RWPE2 (cell line): ENCODE data around the gene NAPSA.

Experiments used
- ATAC-seq: fragments of 200-7000 bp; cut with Tn5 transposase; 3 replicates; pipeline ENCODE4 v1.9.1; 2021; ENCODE audit warnings: low read depth
- DNase-seq: peaks from one replicate; pipeline ENCODE4 v3.0.0-alpha.2; 2020; ENCODE audit warnings: low spot score
- H3K27ac ChIP-seq: fragments of 450-650 bp; 2 replicates; pipeline ENCODE4 v1.5.1; 2017; ENCODE audit warnings: mild to moderate bottlenecking; ENCODE audit not compliant: poor library complexity, severe bottlenecking
- H3K27me3 ChIP-seq: fragments of 250-450 bp; sonication (Bioruptor Pico); 2 replicates; pipeline ENCODE4 v1.5.1; 2021; ENCODE audit warnings: mild to moderate bottlenecking, moderate library complexity; ENCODE audit not compliant: insufficient read depth, poor library complexity, severe bottlenecking
- H3K36me3 ChIP-seq: fragments of 250-450 bp; sonication (Bioruptor Pico); 2 replicates; pipeline ENCODE4 v1.5.1; 2020; ENCODE audit warnings: low read depth, mild to moderate bottlenecking, moderate library complexity
- H3K4me1 ChIP-seq: fragments of 250-450 bp; sonication (Bioruptor Pico); 2 replicates; pipeline ENCODE4 v1.5.1; 2021; ENCODE audit warnings: mild to moderate bottlenecking, moderate library complexity; ENCODE audit not compliant: insufficient read depth, poor library complexity, severe bottlenecking
- H3K4me3 ChIP-seq: fragments of 250-450 bp; sonication (Bioruptor Pico); 2 replicates; pipeline ENCODE4 v1.5.1; 2021; ENCODE audit warnings: mild to moderate bottlenecking, moderate library complexity; ENCODE audit not compliant: severe bottlenecking
- H3K9me3 ChIP-seq: fragments of 250-450 bp; sonication (Bioruptor Pico); 2 replicates; pipeline ENCODE4 v1.5.1; 2021; ENCODE audit warnings: mild to moderate bottlenecking, moderate library complexity; ENCODE audit not compliant: severe bottlenecking
- TF ChIP-seq, protein P1 (sequence below): fragments of 450-650 bp; IDR thresholded peaks from one replicate; pipeline ENCODE4 v1.5.1; 2017; ENCODE audit warnings: mild to moderate bottlenecking, moderate library complexity; ENCODE audit not compliant: poor library complexity, severe bottlenecking

Gene NAPSA

DNA sequence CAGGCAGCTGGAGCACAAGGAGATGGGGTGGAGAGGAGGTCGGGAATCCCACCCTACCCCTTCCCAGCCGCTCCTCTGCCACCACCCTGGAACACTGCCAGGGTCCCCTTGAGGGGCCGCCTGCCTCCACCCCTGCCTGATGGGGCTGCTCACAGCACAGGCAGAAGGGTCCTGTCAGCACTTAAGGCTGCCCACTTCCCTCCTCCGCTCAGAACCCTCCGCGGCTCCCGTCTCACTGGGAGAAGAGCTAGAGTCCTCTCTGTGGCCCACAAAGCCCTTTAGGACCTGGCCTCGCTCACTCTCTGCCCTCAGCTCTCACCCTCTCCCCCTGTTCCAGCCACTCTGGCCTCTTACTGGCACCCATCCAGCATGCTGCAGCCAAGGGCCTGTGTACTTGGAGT lies 15.3 kb upstream of the NAPSA start:
- Histone ChIP-seq H3K4me3 (no peak overlapping the region), H3K4me1 (no peaks in the 10 kb centered on the region), H3K27me3 (no peaks in the 10 kb centered on the region), H3K36me3 (peaks cover 25% of the 10 kb centered on the region), H3K9me3 (no peaks in the 10 kb centered on the region), H3K27ac (no peak overlapping the region)
- TF ChIP-seq, protein P1, sequence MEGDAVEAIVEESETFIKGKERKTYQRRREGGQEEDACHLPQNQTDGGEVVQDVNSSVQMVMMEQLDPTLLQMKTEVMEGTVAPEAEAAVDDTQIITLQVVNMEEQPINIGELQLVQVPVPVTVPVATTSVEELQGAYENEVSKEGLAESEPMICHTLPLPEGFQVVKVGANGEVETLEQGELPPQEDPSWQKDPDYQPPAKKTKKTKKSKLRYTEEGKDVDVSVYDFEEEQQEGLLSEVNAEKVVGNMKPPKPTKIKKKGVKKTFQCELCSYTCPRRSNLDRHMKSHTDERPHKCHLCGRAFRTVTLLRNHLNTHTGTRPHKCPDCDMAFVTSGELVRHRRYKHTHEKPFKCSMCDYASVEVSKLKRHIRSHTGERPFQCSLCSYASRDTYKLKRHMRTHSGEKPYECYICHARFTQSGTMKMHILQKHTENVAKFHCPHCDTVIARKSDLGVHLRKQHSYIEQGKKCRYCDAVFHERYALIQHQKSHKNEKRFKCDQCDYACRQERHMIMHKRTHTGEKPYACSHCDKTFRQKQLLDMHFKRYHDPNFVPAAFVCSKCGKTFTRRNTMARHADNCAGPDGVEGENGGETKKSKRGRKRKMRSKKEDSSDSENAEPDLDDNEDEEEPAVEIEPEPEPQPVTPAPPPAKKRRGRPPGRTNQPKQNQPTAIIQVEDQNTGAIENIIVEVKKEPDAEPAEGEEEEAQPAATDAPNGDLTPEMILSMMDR: no peak
- DNase-seq: no peak
- no peak for ATAC-seq

DNA sequence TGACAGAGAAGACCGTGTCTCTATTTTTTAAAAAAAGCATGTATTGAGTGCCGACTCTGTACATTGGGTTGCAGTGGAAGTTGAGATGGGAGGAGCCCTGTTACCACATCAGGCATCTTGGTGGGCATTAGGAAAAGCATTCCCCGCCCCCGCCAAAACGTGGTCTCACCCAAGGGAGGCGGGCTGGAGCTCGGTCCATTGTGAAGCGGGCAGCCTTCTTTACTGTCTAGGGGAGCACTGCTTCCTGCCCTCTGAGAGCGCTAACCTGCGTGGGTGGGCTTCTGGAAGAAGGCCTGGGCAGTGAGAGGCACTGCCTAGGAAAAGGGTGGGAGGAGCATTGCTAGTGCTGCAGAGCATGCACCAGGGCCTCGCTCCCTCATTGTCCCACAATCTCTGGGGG lies 14.7 kb upstream of the NAPSA start:
- Histone ChIP-seq H3K4me1 (no peaks in the 10 kb centered on the region), H3K9me3 (no peaks in the 10 kb centered on the region), H3K27ac (no peak overlapping the region), H3K27me3 (no peaks in the 10 kb centered on the region), H3K4me3 (no peak overlapping the region), H3K36me3 (peaks cover 25% of the 10 kb centered on the region)
- TF ChIP-seq, protein P1: no peak
- no peak for DNase-seq
- ATAC-seq: no peak

DNA sequence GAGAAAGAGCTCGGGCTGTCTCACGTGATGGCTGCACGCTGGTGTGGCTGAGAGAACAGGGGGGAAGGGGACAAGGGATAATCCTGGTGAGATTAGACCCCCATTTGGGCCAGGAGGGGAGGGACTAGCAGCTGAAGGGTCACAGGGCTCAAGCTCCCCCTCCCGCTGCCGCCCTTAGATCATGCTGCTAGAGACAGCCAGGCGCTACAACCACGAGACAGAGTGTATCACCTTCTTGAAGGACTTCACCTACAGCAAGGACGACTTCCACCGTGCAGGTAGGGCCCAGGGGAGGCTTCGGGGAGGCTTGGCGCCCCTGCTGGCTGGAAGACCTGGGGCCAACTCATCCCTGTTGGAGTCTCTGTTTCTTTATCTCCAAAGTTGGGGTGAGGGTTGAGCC lies 14.2 kb upstream of the NAPSA start:
- H3K27me3 ChIP-seq: no peaks in the 10 kb centered on the region
- no peaks in the 10 kb centered on the region for H3K4me1 ChIP-seq
- H3K9me3 ChIP-seq: no peaks in the 10 kb centered on the region
- TF ChIP-seq, protein P1: no peak
- ATAC-seq (no peak), DNase-seq (no peak)
- no peak overlapping the region for H3K27ac ChIP-seq
- peaks cover 25% of the 10 kb centered on the region for H3K36me3 ChIP-seq
- no peak overlapping the region for H3K4me3 ChIP-seq

DNA sequence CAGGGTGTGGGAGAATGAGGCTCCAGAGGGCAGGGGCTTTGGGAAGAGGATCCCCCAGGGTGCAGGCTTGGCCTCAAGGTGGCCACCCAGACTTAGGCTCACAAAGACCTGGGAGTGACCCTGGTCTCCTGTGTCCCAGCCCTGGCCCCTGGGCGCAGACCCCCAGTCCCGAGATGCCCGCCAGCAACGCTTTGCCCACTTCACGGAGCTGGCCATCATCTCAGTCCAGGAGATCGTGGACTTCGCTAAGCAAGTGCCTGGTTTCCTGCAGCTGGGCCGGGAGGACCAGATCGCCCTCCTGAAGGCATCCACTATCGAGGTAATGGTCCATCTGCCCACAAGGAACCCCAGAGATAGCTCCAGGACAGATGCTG lies 13.4 kb upstream of the NAPSA start:
- Histone ChIP-seq H3K27me3 (no peaks in the 10 kb centered on the region), H3K27ac (no peak overlapping the region), H3K4me1 (no peaks in the 10 kb centered on the region), H3K4me3 (no peak overlapping the region), H3K9me3 (no peaks in the 10 kb centered on the region), H3K36me3 (peaks cover 25% of the 10 kb centered on the region)
- DNase-seq: no peak
- no peak for ATAC-seq
- TF ChIP-seq, protein P1: no peak

DNA sequence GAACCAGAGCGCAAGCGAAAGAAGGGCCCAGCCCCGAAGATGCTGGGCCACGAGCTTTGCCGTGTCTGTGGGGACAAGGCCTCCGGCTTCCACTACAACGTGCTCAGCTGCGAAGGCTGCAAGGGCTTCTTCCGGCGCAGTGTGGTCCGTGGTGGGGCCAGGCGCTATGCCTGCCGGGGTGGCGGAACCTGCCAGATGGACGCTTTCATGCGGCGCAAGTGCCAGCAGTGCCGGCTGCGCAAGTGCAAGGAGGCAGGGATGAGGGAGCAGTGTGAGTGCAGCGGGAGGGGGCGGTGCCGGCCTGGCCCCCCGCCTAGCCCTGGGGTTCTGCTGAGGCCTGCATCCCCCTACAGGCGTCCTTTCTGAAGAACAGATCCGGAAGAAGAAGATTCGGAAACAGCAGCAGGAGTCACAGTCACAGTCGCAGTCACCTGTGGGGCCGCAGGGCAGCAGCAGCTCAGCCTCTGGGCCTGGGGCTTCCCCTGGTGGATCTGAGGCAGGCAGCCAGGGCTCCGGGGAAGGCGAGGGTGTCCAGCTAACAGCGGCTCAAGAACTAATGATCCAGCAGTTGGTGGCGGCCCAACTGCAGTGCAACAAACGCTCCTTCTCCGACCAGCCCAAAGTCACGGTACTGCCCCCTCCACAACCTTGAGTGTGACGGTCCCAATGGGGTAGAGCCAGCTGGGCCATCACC lies 12.9 kb upstream of the NAPSA start:
- peaks cover 25% of the 10 kb centered on the region for H3K36me3 ChIP-seq
- H3K4me3 ChIP-seq: no peak overlapping the region
- no peaks in the 10 kb centered on the region for H3K27me3 ChIP-seq
- H3K9me3 ChIP-seq: no peaks in the 10 kb centered on the region
- TF ChIP-seq, protein P1: no peak
- H3K4me1 ChIP-seq: no peaks in the 10 kb centered on the region
- ATAC-seq: no peak
- H3K27ac ChIP-seq: no peak overlapping the region
- DNase-seq: no peak
